Mesothelial cell of epicardium (in vitro differentiated cells): ENCODE measurements around the gene CFAP90. TPM values are rescaled to one million over a fixed set of nuclear protein-coding genes. Genes with fewer than 3 reads are reported as not detected.

Experiments used
- DNase-seq, 2 experiments: peaks; one replicate each; pipeline ENCODE4 v3.0.0; 2021; ENCODE audit warnings: low spot score in 2 of 2; ENCODE audit not compliant: unreplicated experiment in 2 of 2
- H3K27ac Mint-ChIP-seq: 2 replicates; pipeline ENCODE4 v1.8.0; 2021; ENCODE audit warnings: mixed read lengths
- H3K27me3 Mint-ChIP-seq: 2 replicates; pipeline ENCODE4 v1.8.0; 2021; ENCODE audit warnings: low read depth, mixed read lengths
- H3K36me3 Mint-ChIP-seq: 2 replicates; pipeline ENCODE4 v1.8.0; 2021; ENCODE audit warnings: mixed read lengths
- H3K4me1 Mint-ChIP-seq: 2 replicates; pipeline ENCODE4 v1.8.0; 2021; ENCODE audit warnings: mixed read lengths
- H3K4me3 Mint-ChIP-seq: 2 replicates; pipeline ENCODE4 v1.8.0; 2021; ENCODE audit warnings: mild to moderate bottlenecking, moderate library complexity, mixed read lengths
- H3K9me3 Mint-ChIP-seq: 2 replicates; pipeline ENCODE4 v1.8.0; 2021; ENCODE audit warnings: mixed read lengths
- CTCF ChIP-seq: fragments of 200-600 bp; sonication (generic); IDR thresholded peaks from one replicate; pipeline ENCODE4 v1.5.0; 2021; ENCODE audit warnings: antibody characterized with exemption; ENCODE audit not compliant: unreplicated experiment
- total RNA-seq: library from RNA; stranded (reverse); gene quantifications from 3 replicates; pipeline ENCODE4 v1.2.1, GENCODE V29; 2021

Gene CFAP90
- total RNA-seq, 1 donor from 2014 or later = 0.85 TPM

GRCh38 chr5:7849681-7850394 is 1.1 kb downstream of the CFAP90 start:
- peak overlapping the region; percentile 53 for H3K27ac Mint-ChIP-seq
- peaks cover 8% of the 10 kb centered on the region for H3K4me1 Mint-ChIP-seq
- H3K4me3 Mint-ChIP-seq = peak overlapping the region; percentile 81
- peaks cover 3% of the 10 kb centered on the region for H3K36me3 Mint-ChIP-seq
- TF ChIP-seq CTCF = no peak
- H3K9me3 Mint-ChIP-seq = peaks cover 4% of the 10 kb centered on the region
- peaks cover 36% of the 10 kb centered on the region for H3K27me3 Mint-ChIP-seq
- peak in 1 of 2 experiments; percentile 66 for DNase-seq

- no peak for TF ChIP-seq CTCF
- H3K27me3 Mint-ChIP-seq = peaks cover 49% of the 10 kb centered on the region
- no peak for DNase-seq
- no peak overlapping the region for H3K4me3 Mint-ChIP-seq
- H3K36me3 Mint-ChIP-seq = no peaks in the 10 kb centered on the region
- no peak overlapping the region for H3K27ac Mint-ChIP-seq
- no peaks in the 10 kb centered on the region for H3K9me3 Mint-ChIP-seq
- H3K4me1 Mint-ChIP-seq = peaks cover 8% of the 10 kb centered on the region
Measured at GRCh38 chr5:7848296-7848695, 2.6 kb downstream of the CFAP90 start.

GRCh38 chr5:7846327-7846726 is 4.6 kb downstream of the CFAP90 start:
- H3K4me1 Mint-ChIP-seq = peaks cover 3% of the 10 kb centered on the region
- no peak for DNase-seq
- no peak for TF ChIP-seq CTCF
- H3K27me3 Mint-ChIP-seq = peaks cover 61% of the 10 kb centered on the region
- no peak overlapping the region for H3K4me3 Mint-ChIP-seq
- no peak overlapping the region for H3K27ac Mint-ChIP-seq
- peaks cover 3% of the 10 kb centered on the region for H3K9me3 Mint-ChIP-seq
- H3K36me3 Mint-ChIP-seq = no peaks in the 10 kb centered on the region

- no peaks in the 10 kb centered on the region for H3K4me1 Mint-ChIP-seq
- DNase-seq = no peak
- H3K9me3 Mint-ChIP-seq = peaks cover 11% of the 10 kb centered on the region
- no peak for TF ChIP-seq CTCF
- H3K36me3 Mint-ChIP-seq = no peaks in the 10 kb centered on the region
- no peak overlapping the region for H3K4me3 Mint-ChIP-seq
- no peak overlapping the region for H3K27ac Mint-ChIP-seq
- peaks cover 61% of the 10 kb centered on the region for H3K27me3 Mint-ChIP-seq
Measured at GRCh38 chr5:7845557-7845956, 5.4 kb downstream of the CFAP90 start.

- Mint-ChIP-seq H3K27ac (no peak overlapping the region), H3K36me3 (no peaks in the 10 kb centered on the region), H3K27me3 (peaks cover 61% of the 10 kb centered on the region), H3K4me3 (no peak overlapping the region), H3K9me3 (peaks cover 12% of the 10 kb centered on the region), H3K4me1 (no peaks in the 10 kb centered on the region)
- no peak for TF ChIP-seq CTCF
- no peak for DNase-seq
Measured at GRCh38 chr5:7844901-7845300, 6.0 kb downstream of the CFAP90 start.
